ENCODE data around the gene PITPNC1.

The PITPNC1 gene

GRCh38 chr17:67656494-67657203, 279.6 kb downstream of the PITPNC1 start:
- no peak for TF ChIP-seq CTCF (IDR thresholded peaks at IDR 0.05; ENCODE audit: low read depth, low read length)
- H3K4me3 ChIP-seq (ENCODE audit: low read depth, low read length), result no peak overlapping the region

GRCh38 chr17:67657596-67657995, 280.5 kb downstream of the PITPNC1 start:
- H3K4me3 ChIP-seq (ENCODE audit: low read depth, low read length), result no peak overlapping the region
- TF ChIP-seq CTCF (IDR thresholded peaks at IDR 0.05; ENCODE audit: low read depth, low read length), result no peak

DNA sequence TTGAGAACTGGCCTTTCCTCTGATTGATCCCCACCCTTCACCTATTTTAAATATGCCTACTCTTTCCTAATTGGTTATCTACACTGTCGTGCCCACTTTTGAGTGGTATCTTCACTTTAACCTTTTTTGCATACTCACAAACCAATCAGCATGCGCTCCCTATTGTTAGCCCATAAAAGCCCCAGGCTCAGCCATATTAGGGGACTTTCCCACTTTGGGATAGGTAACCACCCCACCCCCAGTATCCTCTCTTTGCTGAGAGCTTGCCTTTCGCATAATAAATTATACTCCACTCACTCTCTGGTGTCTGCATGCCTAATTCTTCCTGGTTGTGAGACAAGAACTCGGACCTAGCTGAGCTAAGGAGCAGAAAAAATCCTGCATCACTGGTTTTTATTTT, 281.2 kb downstream of the PITPNC1 start:
- H3K4me3 ChIP-seq (ENCODE audit: low read depth, low read length), result no peak overlapping the region
- TF ChIP-seq CTCF (IDR thresholded peaks at IDR 0.05; ENCODE audit: low read depth, low read length), result no peak

DNA sequence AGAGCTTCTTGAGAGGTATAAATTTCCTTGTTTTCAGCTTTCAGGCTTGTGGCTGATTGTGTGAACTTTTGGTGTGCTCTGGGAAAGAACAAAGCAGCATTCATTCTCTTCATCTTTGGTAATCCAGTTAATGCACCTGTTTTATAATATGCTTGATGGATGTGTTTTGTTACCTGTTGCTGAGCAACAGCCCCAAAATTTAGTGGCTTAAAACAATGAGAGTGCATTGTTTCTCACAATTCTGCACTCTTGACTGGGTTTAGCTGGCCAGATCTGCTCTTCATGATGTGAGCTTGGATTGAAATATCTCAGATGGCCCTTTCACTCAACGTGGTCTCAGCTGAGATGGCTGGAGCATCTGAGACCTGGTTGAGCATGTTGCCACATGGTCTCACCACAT, 281.9 kb downstream of the PITPNC1 start:
- TF ChIP-seq CTCF (IDR thresholded peaks at IDR 0.05; ENCODE audit: low read depth, low read length), result no peak
- no peak overlapping the region for H3K4me3 ChIP-seq (ENCODE audit: low read depth, low read length)

DNA sequence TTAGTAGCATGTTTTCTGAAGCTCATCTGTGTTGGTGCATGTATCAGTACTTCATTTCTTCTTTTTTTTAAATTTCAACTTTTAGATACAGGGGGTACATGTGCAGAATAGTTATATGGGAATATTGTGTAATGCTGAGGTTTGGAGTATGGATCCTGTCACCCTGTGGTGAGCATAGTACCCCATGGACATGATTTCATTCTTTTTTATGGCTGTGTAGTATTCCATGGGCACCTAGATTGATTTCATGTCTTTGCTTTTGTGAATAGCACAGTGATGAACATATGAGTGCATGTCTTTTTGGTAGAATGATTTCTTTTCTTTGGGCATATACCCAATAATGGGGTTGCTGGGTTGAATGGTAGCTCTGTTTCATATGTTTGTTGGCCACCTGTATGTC, 285.6 kb downstream of the PITPNC1 start:
- H3K4me3 ChIP-seq (ENCODE audit: low read depth, low read length), result no peak overlapping the region
- TF ChIP-seq CTCF (IDR thresholded peaks at IDR 0.05; ENCODE audit: low read depth, low read length), result no peak

- no peak overlapping the region for H3K4me3 ChIP-seq (ENCODE audit: low read depth, low read length)
- no peak for TF ChIP-seq CTCF (IDR thresholded peaks at IDR 0.05; ENCODE audit: low read depth, low read length)
Measured at GRCh38 chr17:67663457-67663856, 286.4 kb downstream of the PITPNC1 start.

DNA sequence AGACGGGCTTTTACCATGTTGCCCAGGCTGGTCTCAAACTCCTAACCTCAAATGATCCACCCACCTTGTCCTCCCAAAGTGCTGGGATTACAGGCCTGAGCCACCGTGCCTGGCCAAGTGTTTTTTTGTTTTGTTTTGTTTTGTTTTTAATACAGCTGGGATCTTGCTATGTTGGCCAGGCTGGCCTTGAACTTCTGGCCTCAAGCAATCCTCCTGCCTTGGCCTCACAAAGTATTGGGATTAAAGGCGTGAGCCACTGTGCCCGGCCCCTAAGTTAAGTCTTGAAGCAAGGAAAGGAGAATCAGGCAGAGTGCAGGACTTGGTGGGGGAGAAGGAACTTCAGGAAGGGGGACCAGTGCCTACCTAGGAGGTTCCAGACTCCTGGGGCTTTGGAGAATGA, 288.9 kb downstream of the PITPNC1 start:
- no peak overlapping the region for H3K4me3 ChIP-seq (ENCODE audit: low read depth, low read length)
- no peak for TF ChIP-seq CTCF (IDR thresholded peaks at IDR 0.05; ENCODE audit: low read depth, low read length)

Data from WI38 (cell line).